Loucy (cell line): ENCODE measurements around the gene CNBD2.

Experiments used
- H2AFZ ChIP-seq: fragments of 200-600 bp; sonication (generic); 2 replicates; pipeline ENCODE4 v1.6.0; 2016; ENCODE audit warnings: antibody characterized with exemption, mild to moderate bottlenecking, low read length, moderate library complexity
- H3F3A ChIP-seq: fragments of 200-600 bp; 2 replicates; pipeline ENCODE4 v1.6.0; 2016; ENCODE audit warnings: antibody characterized with exemption, low read depth, mild to moderate bottlenecking
- H3K27me3 ChIP-seq: fragments of 200-600 bp; sonication (generic); 2 replicates; pipeline ENCODE4 v1.6.1; 2014; ENCODE audit warnings: low read length, mild to moderate bottlenecking; ENCODE audit not compliant: insufficient read depth, poor library complexity, severe bottlenecking
- H3K36me3 ChIP-seq: fragments of 200-600 bp; sonication (generic); 2 replicates; pipeline ENCODE4 v1.6.1; 2016; ENCODE audit warnings: low read length; ENCODE audit not compliant: insufficient read depth
- H3K4me1 ChIP-seq: fragments of 200-600 bp; sonication (generic); 2 replicates; pipeline ENCODE4 v1.5.1; 2014; ENCODE audit warnings: low read length, mild to moderate bottlenecking; ENCODE audit not compliant: insufficient read depth, poor library complexity, severe bottlenecking
- H3K4me2 ChIP-seq: fragments of 200-600 bp; sonication (generic); 2 replicates; pipeline ENCODE4 v1.6.0; 2014; ENCODE audit warnings: antibody characterized with exemption, low read length, low read depth, mild to moderate bottlenecking; ENCODE audit not compliant: poor library complexity, severe bottlenecking
- H3K4me3 ChIP-seq: fragments of 200-600 bp; sonication (generic); 2 replicates; pipeline ENCODE4 v1.5.1; 2014; ENCODE audit warnings: low read length, mild to moderate bottlenecking, mixed read lengths; ENCODE audit not compliant: poor library complexity, severe bottlenecking
- H3K79me2 ChIP-seq: fragments of 200-600 bp; sonication (generic); 2 replicates; pipeline ENCODE4 v1.6.1; 2014; ENCODE audit warnings: low read length; ENCODE audit not compliant: insufficient read depth
- H3K9ac ChIP-seq: fragments of 200-600 bp; sonication (generic); 2 replicates; pipeline ENCODE4 v1.6.0; 2014; ENCODE audit warnings: mild to moderate bottlenecking, low read depth, low read length, moderate library complexity; ENCODE audit not compliant: poor library complexity, severe bottlenecking
- H3K9me2 ChIP-seq: fragments of 200-600 bp; sonication (generic); replicated peaks from 2 replicates; pipeline ENCODE4 v1.6.1; 2016; ENCODE audit warnings: low read depth, low read length, mixed read lengths
- H3K9me3 ChIP-seq: fragments of 200-600 bp; sonication (generic); 2 replicates; pipeline ENCODE4 v1.6.1; 2014; ENCODE audit warnings: mild to moderate bottlenecking, antibody characterized with exemption, low read length, low read depth; ENCODE audit not compliant: insufficient read depth
- H4K20me1 ChIP-seq: fragments of 200-600 bp; sonication (generic); 2 replicates; pipeline ENCODE4 v1.6.0; 2014; ENCODE audit warnings: antibody characterized with exemption, low read length, mild to moderate bottlenecking; ENCODE audit not compliant: insufficient read depth, poor library complexity, severe bottlenecking
- CTCF ChIP-seq: fragments of 200-600 bp; sonication (generic); conservative IDR thresholded peaks from 2 replicates; pipeline ENCODE4 v1.5.1; 2014; ENCODE audit warnings: mild to moderate bottlenecking, antibody characterized with exemption, low read length
- EZH2phosphoT487 ChIP-seq: fragments of 200-600 bp; IDR thresholded peaks from 2 replicates; pipeline ENCODE4 v1.6.1; 2018; ENCODE audit warnings: antibody characterized with exemption, mild to moderate bottlenecking, moderate library complexity, borderline replicate concordance

The CNBD2 gene

DNA sequence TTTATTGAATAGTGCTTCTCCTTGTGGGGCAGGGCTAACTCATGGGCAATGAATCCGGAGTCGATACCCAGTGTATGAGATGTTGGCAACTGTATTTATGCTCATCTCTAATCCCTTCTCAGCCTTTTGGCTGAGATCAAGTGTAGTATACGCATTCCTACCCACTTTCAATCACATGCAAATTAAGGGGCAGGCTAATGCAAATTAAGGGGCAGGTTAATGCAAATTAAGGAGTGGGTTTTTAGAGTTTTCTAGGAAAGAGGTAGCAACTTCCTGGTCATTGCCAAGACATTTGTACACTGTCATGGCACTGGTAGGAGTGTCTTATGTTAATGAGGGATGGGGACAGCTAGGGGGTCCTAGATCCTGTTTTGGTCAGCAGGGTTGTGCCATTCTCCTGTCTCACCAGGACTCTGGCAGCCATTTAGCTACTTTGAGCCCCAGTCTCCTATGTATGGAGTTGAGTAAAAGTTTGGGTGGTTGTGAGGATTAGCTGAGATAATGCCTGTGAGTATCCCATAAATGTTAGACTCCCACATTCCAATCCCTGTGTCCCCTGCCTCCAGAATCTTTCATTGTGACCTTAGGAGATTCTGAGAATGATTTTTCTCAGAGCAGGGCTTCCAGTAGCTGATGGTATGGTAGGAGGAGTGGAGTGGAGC is at the start of gene CNBD2:
Gene CNBD2, plus strand, starts transcription at position 612 of the 662 bp plus-strand sequence. CDS start 173 bp downstream, outside the sequence.
- no peaks in the 10 kb centered on the region for H3K9me2 ChIP-seq
- H3F3A ChIP-seq, result no peaks in the 10 kb centered on the region
- H3K9ac ChIP-seq, result no peak within 1 kb of the TSS
- H3K79me2 ChIP-seq, result no peaks in the 10 kb centered on the region
- H3K36me3 ChIP-seq, result no peaks in the 10 kb centered on the region
- no peaks in the 10 kb centered on the region for H3K4me1 ChIP-seq
- no peak within 1 kb of the TSS for H3K4me2 ChIP-seq
- H3K9me3 ChIP-seq, result no peaks in the 10 kb centered on the region
- no peak within 1 kb of the TSS for H2AFZ ChIP-seq
- no peak within 1 kb of the TSS for H3K4me3 ChIP-seq
- TF ChIP-seq CTCF (no peak), EZH2phosphoT487 (no peak)
- H3K27me3 ChIP-seq, result no peaks in the 10 kb centered on the region
- H4K20me1 ChIP-seq, result no peaks in the 10 kb centered on the region

GRCh38 chr20:35920523-35920922 is 47.9 kb upstream of the CNBD2 start:
- no peaks in the 10 kb centered on the region for H3K9me3 ChIP-seq
- H3K4me1 ChIP-seq, result no peaks in the 10 kb centered on the region
- peaks cover 51% of the 10 kb centered on the region; the same call in 1 of the 2 replicates for H3K36me3 ChIP-seq
- no peaks in the 10 kb centered on the region for H3K27me3 ChIP-seq
- no peaks in the 10 kb centered on the region for H3K79me2 ChIP-seq
- H4K20me1 ChIP-seq, result no peaks in the 10 kb centered on the region
- no peak overlapping the region for H3K4me2 ChIP-seq
- no peaks in the 10 kb centered on the region for H3K9me2 ChIP-seq
- no peak overlapping the region for H3K9ac ChIP-seq
- no peak overlapping the region for H2AFZ ChIP-seq
- no peak for TF ChIP-seq CTCF
- TF ChIP-seq EZH2phosphoT487, result no peak
- H3F3A ChIP-seq, result no peaks in the 10 kb centered on the region
- H3K4me3 ChIP-seq, result no peak overlapping the region

DNA sequence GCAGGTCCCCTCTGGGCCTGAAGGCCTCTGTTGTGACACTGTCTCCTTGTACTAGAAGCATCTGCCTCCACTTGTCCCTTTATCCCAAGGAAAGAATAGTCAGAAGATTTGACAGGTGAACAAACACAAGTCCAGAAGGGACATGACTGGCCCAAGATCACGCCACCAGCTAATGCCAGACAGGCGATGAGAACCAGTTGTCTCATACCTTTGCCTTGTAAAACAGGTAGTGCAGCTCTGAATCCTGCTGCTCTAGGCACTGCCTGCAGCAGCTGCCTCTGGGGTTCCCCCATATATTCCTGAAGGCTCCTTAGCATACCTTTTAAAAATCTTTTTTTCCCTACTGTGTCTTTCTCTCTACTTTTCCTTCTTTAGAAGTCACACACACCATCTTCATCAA is 39.1 kb upstream of the CNBD2 start:
- TF ChIP-seq CTCF (no peak), EZH2phosphoT487 (no peak)
- Histone ChIP-seq H3K4me3 (no peak overlapping the region), H4K20me1 (no peaks in the 10 kb centered on the region), H3K4me2 (no peak overlapping the region), H3F3A (no peaks in the 10 kb centered on the region), H3K9me2 (no peaks in the 10 kb centered on the region), H3K9ac (no peak overlapping the region), H3K27me3 (no peaks in the 10 kb centered on the region), H3K79me2 (no peaks in the 10 kb centered on the region), H3K4me1 (no peaks in the 10 kb centered on the region), H2AFZ (no peak overlapping the region), H3K36me3 (peaks cover 49% of the 10 kb centered on the region; the same call in 1 of the 2 replicates), H3K9me3 (no peaks in the 10 kb centered on the region)
